Right kidney (tissue), 1 donor: Measurements from ENCODE around the gene AKR1B15.
"Not testable (repeated sequence)": the region's sequence is repeated elsewhere in the genome, so short reads cannot be mapped to it uniquely, and the experiment has no call there.

Experiments used
- DNase-seq: peaks from one replicate; pipeline ENCODE4 v3.0.0-alpha.2; 2016

Gene AKR1B15

DNA sequence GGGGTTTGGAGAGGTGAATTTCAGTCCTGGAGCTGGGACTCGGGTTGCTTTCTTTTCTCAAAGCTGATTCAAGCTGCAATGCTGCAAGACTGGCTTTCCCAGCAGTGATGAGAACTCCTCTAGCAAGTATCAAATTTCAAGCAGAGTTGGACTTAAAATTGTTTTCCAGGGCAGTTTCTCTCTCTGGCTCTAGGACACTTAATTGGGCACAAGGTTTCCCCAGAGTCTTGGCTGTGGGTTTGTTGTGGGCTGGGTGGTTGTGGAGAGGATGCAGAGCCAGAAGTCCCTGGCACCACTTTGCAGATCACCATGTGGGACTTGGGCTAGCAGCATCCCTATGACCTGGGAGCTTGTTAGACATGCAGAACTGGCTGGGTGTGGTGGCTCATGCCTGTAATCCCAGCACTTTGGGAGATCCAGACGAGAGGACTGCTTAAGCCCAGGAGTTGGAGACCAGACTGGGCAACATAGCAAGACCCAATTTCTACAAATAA, 16.8 kb downstream of the AKR1B15 start:
- no peak for DNase-seq

DNA sequence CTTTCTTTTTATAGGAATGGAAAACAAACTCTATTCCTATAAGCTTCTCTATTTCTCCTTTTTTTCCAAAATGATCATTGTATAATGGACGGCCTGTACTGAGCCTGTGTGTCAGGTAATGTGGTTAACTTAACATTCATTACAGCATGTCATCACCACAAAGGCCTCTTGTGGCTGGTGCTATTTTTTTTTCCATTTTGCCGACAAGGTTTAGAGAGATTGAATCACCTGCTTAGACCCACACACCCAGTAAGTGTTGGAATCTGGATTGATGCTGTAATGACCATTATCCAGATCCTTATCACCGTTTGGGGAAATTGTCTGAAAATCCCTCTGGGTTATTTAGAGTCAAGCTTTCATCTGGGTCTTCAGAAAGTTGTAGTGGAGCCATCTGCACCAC, 18.5 kb downstream of the AKR1B15 start:
- DNase-seq: no peak

DNA sequence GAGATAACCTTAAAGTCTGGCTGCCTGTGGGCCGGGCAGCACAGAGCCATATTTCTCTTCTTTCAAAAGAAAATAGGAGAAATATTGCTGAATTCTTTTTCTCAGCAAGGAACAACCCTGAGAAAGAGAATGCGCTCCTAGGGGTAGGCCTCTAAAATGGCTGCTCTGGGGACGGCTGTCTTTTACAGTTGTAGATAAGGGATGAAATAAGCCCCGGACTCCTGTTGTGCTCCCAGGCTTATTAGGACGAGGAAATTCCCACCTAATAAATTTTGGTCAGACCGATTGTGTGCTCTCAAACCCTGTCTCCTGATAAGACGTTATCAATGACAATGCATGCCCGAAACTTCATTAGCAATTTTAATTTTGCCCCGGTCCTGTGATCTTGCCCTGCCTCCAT, 21.1 kb downstream of the AKR1B15 start:
- not testable (repeated sequence) for DNase-seq

DNA sequence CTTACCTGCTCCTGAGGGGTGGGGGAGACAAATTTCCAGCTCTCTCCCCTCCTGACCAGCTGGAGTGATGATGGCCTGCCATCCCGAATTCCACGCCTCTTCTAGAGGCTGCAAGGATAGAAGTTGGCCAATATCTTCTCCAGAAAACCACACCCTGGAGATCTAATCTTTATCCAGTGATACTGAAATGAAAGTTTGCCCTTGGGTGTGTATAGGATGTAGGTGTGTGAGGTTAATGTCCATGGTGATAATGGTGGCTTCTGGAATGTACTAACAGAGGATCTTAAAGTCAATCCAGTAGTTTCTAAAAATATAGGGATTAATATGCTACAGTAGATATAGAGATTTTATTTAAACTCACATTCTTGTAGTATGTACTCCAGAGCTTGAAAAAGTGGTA, 22.2 kb downstream of the AKR1B15 start:
- no peak for DNase-seq

DNA sequence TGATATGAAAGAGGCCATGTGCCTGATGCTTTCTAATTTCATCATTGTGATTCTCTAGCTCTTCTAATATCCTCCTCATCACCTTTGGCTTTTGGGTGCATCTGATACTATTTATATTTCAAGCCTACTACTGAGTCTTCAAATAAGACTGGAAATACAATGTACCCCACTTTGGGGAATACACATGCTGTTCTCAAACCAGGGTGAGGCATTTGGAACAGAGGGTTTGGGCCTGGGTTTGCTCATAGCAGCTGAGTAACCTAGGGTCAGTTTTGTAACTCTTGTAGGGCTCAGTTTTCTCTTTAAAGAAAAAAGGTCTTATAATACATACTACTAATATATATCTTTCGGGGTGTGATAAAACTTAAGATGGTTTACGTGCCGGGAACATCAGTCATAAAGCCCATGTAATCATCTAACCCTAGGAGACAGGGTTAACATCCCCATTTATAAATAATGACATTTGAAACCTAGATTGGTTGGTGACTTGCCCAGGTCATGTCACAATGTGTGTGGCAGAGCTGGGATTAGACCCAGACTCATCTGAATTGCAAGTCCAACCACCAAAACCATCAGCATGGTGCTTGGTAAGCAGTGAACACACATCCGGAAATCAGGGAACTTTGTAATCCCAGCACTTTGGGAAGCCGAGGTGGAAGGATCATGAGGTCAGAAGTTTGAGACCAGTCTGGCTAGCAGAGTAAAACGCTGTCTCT, 23.0 kb downstream of the AKR1B15 start:
- no peak for DNase-seq

DNA sequence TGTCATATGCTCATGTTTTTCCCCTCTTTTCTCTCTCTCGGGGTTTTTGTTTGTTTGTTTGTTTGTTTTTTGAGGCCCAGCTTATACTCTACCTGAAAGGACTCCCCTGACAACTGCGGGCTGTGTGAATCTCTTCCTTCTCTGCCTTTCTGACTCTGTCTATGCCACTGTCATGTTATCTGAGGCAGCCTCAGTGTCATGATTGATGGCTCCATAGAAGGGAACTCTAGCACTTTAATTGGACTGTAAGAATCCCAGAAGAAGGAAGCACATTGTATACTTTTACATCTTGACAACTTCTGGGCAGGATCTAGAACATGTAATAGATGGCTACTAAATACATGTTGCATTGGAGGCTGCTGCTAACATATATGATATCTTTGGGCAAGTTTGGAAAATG, 25.4 kb downstream of the AKR1B15 start:
- no peak for DNase-seq

GRCh38 chr7:134584290-134584689, 35.4 kb downstream of the AKR1B15 start:
- DNase-seq: no peak

- DNase-seq: no peak
These were observed 37.0 kb downstream of the AKR1B15 start for GRCh38 chr7:134585897-134586296.

DNA sequence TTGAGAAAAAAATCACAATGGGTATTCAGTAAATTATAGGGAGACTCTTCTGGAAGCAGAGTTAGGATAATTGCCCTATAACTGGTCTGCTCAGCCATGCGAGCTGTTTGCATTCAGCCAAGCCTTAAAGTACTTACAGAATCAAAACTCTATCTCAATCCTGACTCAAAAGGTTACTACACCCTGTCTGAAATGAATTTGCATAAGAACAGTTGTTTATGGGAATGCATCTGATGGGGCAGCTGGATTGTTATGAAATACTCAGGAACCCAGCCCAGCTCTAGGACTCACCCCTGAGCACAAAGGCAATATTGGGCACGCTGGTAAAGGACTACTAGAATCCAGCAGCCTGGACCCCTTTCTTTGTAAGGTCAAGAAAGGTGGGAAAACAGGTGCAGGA, 38.8 kb downstream of the AKR1B15 start:
- DNase-seq: no peak

GRCh38 chr7:134589491-134589941, 40.6 kb downstream of the AKR1B15 start:
- DNase-seq: no peak

GRCh38 chr7:134593530-134594392, 44.9 kb downstream of the AKR1B15 start:
- DNase-seq: no peak

GRCh38 chr7:134594877-134595276, 46.0 kb downstream of the AKR1B15 start:
- no peak for DNase-seq

GRCh38 chr7:134599371-134599770, 50.5 kb downstream of the AKR1B15 start:
- DNase-seq: no peak

- no peak for DNase-seq
These were observed 52.5 kb downstream of the AKR1B15 start for GRCh38 chr7:134601459-134601858.

DNA sequence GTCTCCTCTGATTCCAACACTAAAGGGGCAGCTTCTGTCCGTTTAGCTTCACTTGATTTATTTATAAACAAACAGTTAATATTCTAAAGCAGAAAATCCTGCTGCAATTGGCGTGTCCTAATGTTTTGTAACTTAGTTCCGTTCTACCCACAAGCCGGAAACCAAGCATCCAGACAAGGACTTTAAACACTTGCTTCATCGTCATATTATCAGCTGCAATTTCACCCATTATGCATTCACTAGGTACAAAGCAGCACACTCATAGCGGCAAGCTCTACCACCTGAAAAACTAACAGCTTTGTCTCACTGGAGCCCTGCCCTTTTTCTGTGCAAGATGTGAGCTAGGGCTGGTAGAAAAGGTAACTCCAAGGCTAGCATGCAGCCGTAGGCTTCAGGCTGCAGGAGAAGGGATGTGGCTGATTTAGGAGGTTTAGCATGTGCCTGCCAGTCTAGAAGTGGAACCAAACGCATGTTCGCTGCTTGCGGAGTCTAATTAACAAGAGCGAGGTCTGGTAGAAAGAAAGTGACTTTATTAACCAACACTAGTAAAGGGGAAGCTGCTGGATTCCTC, 54.1 kb downstream of the AKR1B15 start:
- peak; percentile 12 for DNase-seq

DNA sequence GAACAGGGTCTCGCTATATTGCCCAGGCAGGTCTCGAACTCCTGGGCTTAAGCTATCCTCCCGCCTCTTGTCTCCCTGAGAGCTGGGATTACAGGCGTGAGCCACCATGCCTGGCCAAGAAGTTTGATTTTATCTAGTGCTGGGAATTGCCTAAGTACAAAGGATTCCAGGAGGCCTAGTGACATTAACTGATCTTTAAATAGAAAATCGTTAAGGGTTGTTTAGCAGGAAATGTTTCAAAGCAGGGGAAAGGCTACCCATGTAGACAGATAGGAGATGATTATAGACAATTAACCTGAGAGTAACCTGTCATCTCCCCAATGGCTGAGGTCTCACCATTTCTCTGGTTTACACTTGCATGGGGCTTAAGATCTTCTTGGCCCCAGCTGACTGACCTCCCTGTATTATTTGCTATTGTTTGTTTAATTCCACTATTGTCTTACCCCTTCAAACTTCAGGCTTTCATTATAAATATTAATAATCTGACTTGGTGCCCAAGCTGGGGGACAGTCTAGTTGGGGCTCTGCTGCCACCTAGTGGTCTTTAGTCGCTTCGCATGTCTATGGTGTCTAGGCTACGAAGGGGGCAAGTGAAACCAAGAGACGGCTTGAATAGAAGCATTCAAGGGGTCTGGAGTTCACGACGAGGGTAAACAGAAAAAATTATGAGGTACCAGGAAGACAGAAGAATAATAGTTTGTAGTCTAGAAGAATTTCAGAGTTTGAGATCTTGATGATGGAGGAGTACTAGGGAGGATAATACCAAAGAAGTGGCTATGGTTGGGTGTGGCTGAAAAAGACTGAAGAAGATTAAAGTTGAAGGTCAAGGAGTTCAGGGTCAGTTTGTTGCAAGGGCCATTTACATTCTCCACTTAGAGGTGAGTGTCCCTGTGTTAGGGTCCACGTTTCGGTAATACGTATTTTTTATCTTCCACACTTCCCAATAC, 57.3 kb downstream of the AKR1B15 start:
- peak; percentile 37 for DNase-seq

DNA sequence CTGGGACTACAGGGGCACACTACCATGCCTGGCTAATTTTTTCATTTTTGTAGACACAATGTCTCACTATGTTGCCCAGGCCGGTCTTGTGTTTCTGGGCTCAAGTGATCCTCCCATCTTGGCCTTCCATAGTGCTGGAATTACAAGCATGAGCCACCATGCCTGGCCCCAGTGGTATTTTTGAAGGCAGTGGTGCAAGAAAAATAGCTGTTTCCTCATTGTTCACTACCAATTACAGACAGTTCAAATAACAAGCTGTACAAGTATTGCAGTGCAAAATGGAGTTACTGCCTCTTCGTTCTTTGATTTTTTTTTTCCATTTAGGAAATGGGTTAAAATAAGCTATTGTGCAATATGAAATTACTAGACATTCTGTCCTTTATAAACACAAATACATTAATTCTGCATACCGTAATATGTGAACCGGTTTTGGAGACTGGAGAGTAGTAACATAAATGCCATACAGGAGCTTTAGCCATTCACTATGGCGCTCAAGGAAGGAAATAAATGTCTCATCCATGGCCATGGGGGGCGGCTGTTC, 62.8 kb downstream of the AKR1B15 start:
- no peak for DNase-seq

GRCh38 chr7:134612197-134612596, 63.3 kb downstream of the AKR1B15 start:
- DNase-seq: no peak

DNA sequence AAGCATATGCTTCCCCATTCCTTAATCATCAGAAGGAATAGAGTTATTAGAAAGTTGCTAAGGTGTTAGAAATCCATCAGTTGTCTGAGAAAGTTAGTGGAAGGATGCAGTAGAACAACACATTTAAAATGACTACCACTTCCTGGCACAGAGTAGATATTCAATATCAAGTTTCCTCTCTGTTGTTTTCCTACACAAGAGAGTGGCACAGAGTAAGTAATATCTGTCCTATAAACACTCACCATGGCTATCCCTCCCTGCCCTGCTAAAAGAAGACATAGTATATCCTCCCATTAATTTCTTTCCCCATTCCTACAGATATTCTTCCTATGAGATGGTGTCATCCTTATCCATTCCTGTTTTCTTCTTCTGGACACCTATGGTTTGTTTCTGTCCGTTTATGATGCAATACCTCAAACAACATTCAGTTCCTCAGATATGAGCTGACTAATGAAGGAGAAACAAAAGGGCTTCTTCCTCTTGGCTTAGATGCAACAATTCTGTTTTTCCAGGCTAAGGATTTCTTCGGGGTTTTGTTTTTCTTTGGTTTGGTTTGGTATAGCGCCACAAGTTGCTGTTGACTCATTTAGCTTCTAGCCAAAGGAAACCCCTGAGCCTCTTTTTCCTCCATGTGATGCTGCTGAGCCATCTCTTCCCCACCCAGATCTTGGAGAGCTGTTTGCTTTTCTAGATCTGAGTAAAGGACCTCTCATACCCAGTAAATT, 64.9 kb downstream of the AKR1B15 start:
- no peak for DNase-seq

- DNase-seq: no peak
These were observed 67.7 kb downstream of the AKR1B15 start for GRCh38 chr7:134616611-134617010.
